HG02610 (cell line): ENCODE results near the gene CFL1.
A peak's percentile ranks its signal among the peaks of the same experiment; 100 is the strongest.
"Not testable (repeated sequence)": the region's sequence is repeated elsewhere in the genome, so short reads cannot be mapped to it uniquely, and the experiment has no call there.

Source experiments
- ATAC-seq: cut with Tn5 transposase; IDR thresholded peaks from one replicate; pipeline ENCODE4 v1.9.1; 2021; ENCODE audit warnings: mild to moderate bottlenecking, moderate library complexity; ENCODE audit not compliant: unreplicated experiment

Gene CFL1

GRCh38 chr11:65857853-65858680, at the start of gene CFL1:
CFL1 (minus strand) TSS chr11:65858180; CDS start chr11:65858099, 81 bp downstream.
- peak; percentile 43 for ATAC-seq

- no peak for ATAC-seq
Observed at GRCh38 chr11:65906602-65907001, 48.6 kb upstream of the CFL1 start.

- no peak for ATAC-seq
Observed at GRCh38 chr11:65903715-65904114, 45.7 kb upstream of the CFL1 start.

- no peak for ATAC-seq
Observed at GRCh38 chr11:65903068-65903481, 45.1 kb upstream of the CFL1 start.

- ATAC-seq, result no peak
Observed at GRCh38 chr11:65900899-65901180, 42.9 kb upstream of the CFL1 start.

- ATAC-seq, result peak; percentile 70
Observed at GRCh38 chr11:65900125-65900898, 42.3 kb upstream of the CFL1 start, which contains the start of gene FOSL1. FOSL1 (minus strand) TSS chr11:65900388; CDS start chr11:65900339, 49 bp downstream.

GRCh38 chr11:65899356-65900124, 41.6 kb upstream of the CFL1 start:
- no peak for ATAC-seq

GRCh38 chr11:65898656-65899355, 40.8 kb upstream of the CFL1 start:
- ATAC-seq, result no peak

GRCh38 chr11:65897020-65897471, 39.1 kb upstream of the CFL1 start:
- ATAC-seq, result no peak

- ATAC-seq, result no peak
Observed at GRCh38 chr11:65896034-65896999, 38.3 kb upstream of the CFL1 start.

GRCh38 chr11:65895482-65895981, 37.6 kb upstream of the CFL1 start:
- no peak for ATAC-seq

GRCh38 chr11:65894034-65894591, 36.1 kb upstream of the CFL1 start:
- no peak for ATAC-seq

- no peak for ATAC-seq
Observed at GRCh38 chr11:65892661-65893317, 34.8 kb upstream of the CFL1 start.

GRCh38 chr11:65892137-65892540, 34.2 kb upstream of the CFL1 start:
- ATAC-seq, result not testable (repeated sequence)

GRCh38 chr11:65891219-65892136, 33.5 kb upstream of the CFL1 start:
- no peak for ATAC-seq

GRCh38 chr11:65890324-65891218, 32.6 kb upstream of the CFL1 start, which contains the start of gene CCDC85B:
CCDC85B (plus strand) TSS chr11:65890673; CDS start chr11:65890784, 111 bp downstream.
- peak; percentile 62 for ATAC-seq
